WERI-Rb-1 (cell line): Measurements from ENCODE around the gene FAM193B.

Experiments
- DNase-seq: peaks from one replicate; pipeline ENCODE4 v3.0.0-alpha.2; 2020
- H3K27ac ChIP-seq: fragments of 250-450 bp; sonication (Bioruptor Pico); 2 replicates; pipeline ENCODE4 v1.5.1; 2020; ENCODE audit warnings: mild to moderate bottlenecking, moderate library complexity
- H3K27me3 ChIP-seq: fragments of 250-450 bp; sonication (Bioruptor Pico); 2 replicates; pipeline ENCODE4 v1.5.1; 2021; ENCODE audit warnings: mild to moderate bottlenecking, low read depth, moderate library complexity; ENCODE audit not compliant: insufficient read depth, severe bottlenecking
- H3K36me3 ChIP-seq: fragments of 250-450 bp; sonication (Bioruptor Pico); 2 replicates; pipeline ENCODE4 v1.5.1; 2020; ENCODE audit warnings: mild to moderate bottlenecking, moderate library complexity
- H3K4me3 ChIP-seq: 2 replicates; pipeline ENCODE4 v1.5.1; 2011; ENCODE audit warnings: low read depth, mild to moderate bottlenecking, control low read depth, low read length
- H3K9me3 ChIP-seq: fragments of 250-450 bp; sonication (Bioruptor Pico); 2 replicates; pipeline ENCODE4 v1.5.1; 2021; ENCODE audit warnings: mild to moderate bottlenecking, moderate library complexity; ENCODE audit not compliant: severe bottlenecking
- TF ChIP-seq, protein P1 (sequence below): IDR thresholded peaks from 2 replicates; pipeline ENCODE4 v1.5.1; 2011; ENCODE audit warnings: low read depth, mild to moderate bottlenecking, control low read depth, inconsistent platforms, low read length

The FAM193B gene

DNA sequence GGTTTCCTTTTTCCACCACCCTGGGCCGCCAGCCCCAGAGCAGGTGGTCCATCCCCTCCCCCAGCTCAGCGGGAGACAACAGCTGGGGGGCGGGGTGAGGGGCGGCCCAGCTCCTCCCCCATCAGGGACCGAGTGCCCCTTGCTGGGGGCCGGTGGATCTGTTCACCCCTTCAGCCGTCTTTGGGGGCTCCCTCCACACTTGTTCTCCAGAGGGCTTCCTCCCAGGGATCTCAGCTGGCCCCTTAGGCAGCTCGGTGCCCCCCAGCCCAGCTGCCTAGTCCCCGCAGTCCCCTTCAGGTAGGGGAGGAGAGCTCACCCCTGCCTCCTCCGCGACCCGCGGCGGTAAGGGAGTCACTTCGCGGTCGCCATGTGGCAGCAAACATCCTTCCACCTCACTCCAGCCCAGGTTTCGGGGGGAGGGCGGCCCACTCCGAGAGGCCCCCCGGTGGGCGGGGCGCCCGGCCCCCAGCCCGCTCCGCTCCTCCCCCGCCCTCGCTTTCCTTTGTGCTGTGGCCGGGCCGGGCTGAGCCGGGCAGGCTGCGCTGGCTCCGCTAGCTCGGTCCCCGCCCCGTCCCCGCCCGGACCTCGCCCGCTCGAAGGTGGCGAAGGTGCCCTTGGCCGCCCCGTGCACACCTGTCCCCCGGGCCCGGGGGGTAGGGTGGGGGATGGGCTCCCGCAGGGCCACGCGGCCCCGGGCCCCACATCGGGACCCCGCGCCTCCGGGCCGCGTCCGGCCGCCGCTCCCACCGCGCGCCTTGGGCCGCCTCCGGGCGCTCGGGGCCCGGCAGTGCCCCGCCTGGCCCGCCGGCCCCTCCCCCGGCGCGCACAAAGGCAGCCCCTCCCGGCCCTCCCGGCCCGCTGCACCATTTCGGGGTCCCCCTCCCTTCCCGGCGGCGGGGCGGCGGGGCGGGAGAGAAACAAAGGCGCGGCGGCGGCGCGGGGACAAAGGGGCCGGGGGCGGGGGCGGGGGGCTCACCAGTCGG, 81.6 kb downstream of the FAM193B start:
- peak; percentile 57 for DNase-seq
- TF ChIP-seq, protein P1, sequence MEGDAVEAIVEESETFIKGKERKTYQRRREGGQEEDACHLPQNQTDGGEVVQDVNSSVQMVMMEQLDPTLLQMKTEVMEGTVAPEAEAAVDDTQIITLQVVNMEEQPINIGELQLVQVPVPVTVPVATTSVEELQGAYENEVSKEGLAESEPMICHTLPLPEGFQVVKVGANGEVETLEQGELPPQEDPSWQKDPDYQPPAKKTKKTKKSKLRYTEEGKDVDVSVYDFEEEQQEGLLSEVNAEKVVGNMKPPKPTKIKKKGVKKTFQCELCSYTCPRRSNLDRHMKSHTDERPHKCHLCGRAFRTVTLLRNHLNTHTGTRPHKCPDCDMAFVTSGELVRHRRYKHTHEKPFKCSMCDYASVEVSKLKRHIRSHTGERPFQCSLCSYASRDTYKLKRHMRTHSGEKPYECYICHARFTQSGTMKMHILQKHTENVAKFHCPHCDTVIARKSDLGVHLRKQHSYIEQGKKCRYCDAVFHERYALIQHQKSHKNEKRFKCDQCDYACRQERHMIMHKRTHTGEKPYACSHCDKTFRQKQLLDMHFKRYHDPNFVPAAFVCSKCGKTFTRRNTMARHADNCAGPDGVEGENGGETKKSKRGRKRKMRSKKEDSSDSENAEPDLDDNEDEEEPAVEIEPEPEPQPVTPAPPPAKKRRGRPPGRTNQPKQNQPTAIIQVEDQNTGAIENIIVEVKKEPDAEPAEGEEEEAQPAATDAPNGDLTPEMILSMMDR, result no peak

DNA sequence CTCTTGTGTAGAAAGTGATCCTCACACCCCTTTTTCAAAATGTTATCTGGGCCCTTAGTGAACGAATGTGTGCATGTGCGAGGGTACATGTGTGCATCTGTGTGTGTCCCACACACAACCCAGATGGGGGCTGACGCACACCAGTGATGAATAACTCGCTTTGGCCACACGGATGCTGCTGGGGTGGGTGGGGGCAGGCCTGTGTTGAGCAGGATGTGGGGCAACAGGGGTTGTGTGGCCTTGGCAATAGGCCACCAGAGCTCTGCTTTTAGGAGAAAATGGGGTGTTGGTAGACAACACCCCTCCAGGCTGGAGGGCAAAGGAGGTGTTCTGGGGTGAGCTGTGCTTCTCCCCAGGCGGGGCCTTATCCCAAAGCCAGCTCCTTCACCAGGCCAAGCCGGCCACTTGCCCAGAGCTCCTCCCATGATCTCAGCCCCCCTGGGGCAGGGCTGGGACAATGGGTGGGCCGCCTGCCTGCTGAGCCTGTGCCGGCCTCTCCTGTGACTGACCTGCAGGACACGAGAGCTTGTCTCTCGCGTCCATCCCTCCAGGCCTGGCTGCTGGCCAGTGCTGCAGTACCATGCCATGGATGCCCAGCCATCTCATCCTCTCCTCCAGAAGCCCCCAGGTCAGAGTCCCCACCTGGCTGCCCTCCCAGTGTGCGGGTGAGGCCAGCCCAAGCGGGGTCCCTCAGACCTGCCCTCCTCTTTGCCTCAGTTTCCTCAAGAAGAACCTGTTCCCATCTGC, 82.6 kb downstream of the FAM193B start:
- DNase-seq, result no peak
- H3K36me3 ChIP-seq, result peaks cover 43% of the 10 kb centered on the region
- peak overlapping the region; percentile 65 for H3K4me3 ChIP-seq
- TF ChIP-seq, protein P1, result no peak
- no peaks in the 10 kb centered on the region for H3K27me3 ChIP-seq
- H3K27ac ChIP-seq, result peak overlapping the region; percentile 84
- H3K9me3 ChIP-seq, result no peaks in the 10 kb centered on the region

More for the DNA sequence above, 81.6 kb downstream of the FAM193B start:
- H3K36me3 ChIP-seq, result peaks cover 34% of the 10 kb centered on the region
- H3K27ac ChIP-seq, result peak overlapping the region; percentile 84
- H3K4me3 ChIP-seq, result peak overlapping the region; percentile 65
- no peaks in the 10 kb centered on the region for H3K9me3 ChIP-seq
- no peaks in the 10 kb centered on the region for H3K27me3 ChIP-seq

GRCh38 chr5:177470759-177471536, 83.4 kb downstream of the FAM193B start:
- DNase-seq, result no peak
- no peak overlapping the region for H3K4me3 ChIP-seq

More at GRCh38 chr5:177470759-177471536, 83.4 kb downstream of the FAM193B start:
- Histone ChIP-seq H3K27me3 (no peaks in the 10 kb centered on the region), H3K9me3 (no peaks in the 10 kb centered on the region), H3K36me3 (peaks cover 52% of the 10 kb centered on the region), H3K27ac (no peak overlapping the region; the same call in 1 of the 2 replicates)
- TF ChIP-seq, protein P1, result no peak
